Small intestine (tissue), 16 donors: Measurements from ENCODE around the gene MARCHF10. TPM values are rescaled to one million over a fixed set of nuclear protein-coding genes. Genes with fewer than 3 reads are reported as not detected.
"Not testable (repeated sequence)": the region's sequence is repeated elsewhere in the genome, so short reads cannot be mapped to it uniquely, and the experiment has no call there.

ENCODE experiments used
- DNase-seq, 2 donors: peaks; one replicate each; pipeline versions ENCODE4 v3.0.0 to v3.0.0-alpha.2; 2013
- FAIRE-seq: peaks from 2 replicates; lab custom pipeline; 2012; peaks lifted over from hg19 to GRCh38; lab: Jason Lieb, UNC
- H3K27ac ChIP-seq, 3 donors: one replicate each; pipeline ENCODE4 v1.5.1; 2013; ENCODE audit warnings: low read length in 2 of 3, mild to moderate bottlenecking in 2 of 3, control low read depth in 1 of 3, inconsistent platforms in 1 of 3, low read depth in 1 of 3, moderate library complexity in 1 of 3
- H3K27me3 ChIP-seq, 3 donors: one replicate each; pipeline ENCODE4 v1.6.1; 2013; ENCODE audit warnings: low read length in 3 of 3, inconsistent platforms in 1 of 3; ENCODE audit not compliant: control insufficient read depth in 3 of 3, insufficient read depth in 3 of 3
- H3K36me3 ChIP-seq, 3 donors: one replicate each; pipeline ENCODE4 v1.6.1; 2013; ENCODE audit warnings: low read length in 3 of 3, inconsistent platforms in 1 of 3, low read depth in 1 of 3, mild to moderate bottlenecking in 1 of 3, moderate library complexity in 1 of 3; ENCODE audit not compliant: control insufficient read depth in 3 of 3, insufficient read depth in 2 of 3
- H3K4me1 ChIP-seq, 3 donors: one replicate each; pipeline ENCODE4 v1.6.1; 2013; ENCODE audit warnings: low read length in 2 of 3, inconsistent platforms in 1 of 3, low read depth in 1 of 3, mild to moderate bottlenecking in 1 of 3, moderate library complexity in 1 of 3; ENCODE audit not compliant: control insufficient read depth in 3 of 3, insufficient read depth in 2 of 3
- H3K4me3 ChIP-seq, 3 donors: one replicate each; pipeline ENCODE4 v1.5.1; 2013; ENCODE audit warnings: low read length in 3 of 3, control low read depth in 1 of 3, inconsistent platforms in 1 of 3, low read depth in 1 of 3, mild to moderate bottlenecking in 1 of 3, moderate library complexity in 1 of 3
- H3K9me3 ChIP-seq, 2 donors: one replicate each; pipeline ENCODE4 v1.6.1; 2013; ENCODE audit warnings: low read depth in 1 of 2, low read length in 1 of 2; ENCODE audit not compliant: control insufficient read depth in 2 of 2, insufficient read depth in 1 of 2
- WGBS, 3 donors: extraction: QIAGEN DNeasy Blood & Tissue Kit; methylation state at CpG; one replicate each; pipeline ENCODE4 v1.1.7; 2013; 5-methylcytosine and 5-hydroxymethylcytosine counted together
- long read RNA-seq, 10 donors: transcript quantifications; one replicate each; lab custom pipeline, GENCODE V29; 2026
- polyA plus RNA-seq, 4 donors: library from polyadenylated mRNA; stranded (reverse) in 3 of 4; unstranded in 1 of 4; fragments of 200-250 nt in 3 of 4; fragments of 120-200 nt in 1 of 4; gene quantifications; one replicate each; pipeline versions ENCODE4 v1.2.1 to v1.2.3, GENCODE V29; 2013
- donor health status: healthy with polysubstance abuse.
- donor health status: control.
- donor health status: control.
- donor health status: Bipolar disorder and iron deficiency.
- donor health status: healthy.

MARCHF10 gene, protein sequence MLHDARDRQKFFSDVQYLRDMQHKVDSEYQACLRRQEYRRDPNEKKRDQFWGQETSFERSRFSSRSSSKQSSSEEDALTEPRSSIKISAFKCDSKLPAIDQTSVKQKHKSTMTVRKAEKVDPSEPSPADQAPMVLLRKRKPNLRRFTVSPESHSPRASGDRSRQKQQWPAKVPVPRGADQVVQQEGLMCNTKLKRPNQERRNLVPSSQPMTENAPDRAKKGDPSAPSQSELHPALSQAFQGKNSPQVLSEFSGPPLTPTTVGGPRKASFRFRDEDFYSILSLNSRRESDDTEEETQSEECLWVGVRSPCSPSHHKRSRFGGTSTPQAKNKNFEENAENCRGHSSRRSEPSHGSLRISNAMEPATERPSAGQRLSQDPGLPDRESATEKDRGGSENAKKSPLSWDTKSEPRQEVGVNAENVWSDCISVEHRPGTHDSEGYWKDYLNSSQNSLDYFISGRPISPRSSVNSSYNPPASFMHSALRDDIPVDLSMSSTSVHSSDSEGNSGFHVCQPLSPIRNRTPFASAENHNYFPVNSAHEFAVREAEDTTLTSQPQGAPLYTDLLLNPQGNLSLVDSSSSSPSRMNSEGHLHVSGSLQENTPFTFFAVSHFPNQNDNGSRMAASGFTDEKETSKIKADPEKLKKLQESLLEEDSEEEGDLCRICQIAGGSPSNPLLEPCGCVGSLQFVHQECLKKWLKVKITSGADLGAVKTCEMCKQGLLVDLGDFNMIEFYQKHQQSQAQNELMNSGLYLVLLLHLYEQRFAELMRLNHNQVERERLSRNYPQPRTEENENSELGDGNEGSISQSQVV
- polyA plus RNA-seq: under 1 TPM in 2 of 4 donors, not detected in 2; 0.10 to 0.13 TPM
- long read RNA-seq, donor 1: 0 reads
- long read RNA-seq, donor 2: 0 reads
- long read RNA-seq, donor 3: 0 reads
- long read RNA-seq, donor 4: 0 reads
- long read RNA-seq, donor 5: 0 reads
- long read RNA-seq, donor 6: 0 reads
- long read RNA-seq, donor 7: 0 reads
- long read RNA-seq, donor 8: 0 reads
- long read RNA-seq, donor 9: 0 reads
- long read RNA-seq, donor 10: 0 reads

DNA sequence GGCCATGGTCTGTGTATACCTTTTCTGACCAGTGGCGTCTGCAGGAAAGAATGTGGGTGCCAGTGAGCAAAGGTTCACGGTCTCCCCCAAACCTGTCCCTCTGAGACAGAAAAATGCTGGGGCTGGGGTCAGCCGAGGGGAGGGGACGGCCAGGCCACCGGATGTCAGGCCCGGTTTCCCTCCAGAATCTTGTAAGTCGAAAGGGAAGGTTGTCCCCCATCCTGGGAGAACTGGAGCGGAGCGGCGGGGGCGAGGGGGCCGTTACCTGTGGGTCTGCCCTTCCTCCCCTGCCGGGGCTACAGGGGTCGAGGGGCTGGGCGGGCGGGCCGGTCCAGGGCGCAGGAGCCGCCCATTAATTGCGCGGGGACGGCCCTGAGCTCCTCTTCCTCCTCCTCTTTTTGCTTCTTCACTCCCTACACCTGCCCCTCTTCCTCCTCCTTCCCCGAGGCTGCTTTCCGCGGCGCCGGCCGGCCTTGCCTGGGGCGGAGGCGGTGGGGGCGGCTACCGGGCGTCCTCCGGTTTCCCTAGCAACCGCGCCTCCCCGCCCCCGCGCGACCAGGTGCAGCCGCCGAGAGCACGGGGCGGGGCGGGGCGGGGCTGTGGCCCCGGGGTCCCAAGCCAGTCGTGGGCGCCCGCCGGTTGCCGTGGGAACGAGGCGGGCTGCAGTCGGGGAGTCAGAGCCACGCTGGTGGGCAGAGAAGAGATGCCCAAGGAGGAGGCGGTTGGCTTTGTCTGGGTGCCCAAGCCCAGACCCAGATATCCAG is at the start of gene MARCHF10:
Gene MARCHF10, minus strand, starts transcription at position 503 of the 764 bp plus-strand sequence. CDS start 6,579 bp downstream, outside the sequence.
- Histone ChIP-seq H3K36me3 (no peaks in the 10 kb centered on the region), H3K4me3 (no peak within 1 kb of the TSS), H3K27ac (no peak within 1 kb of the TSS), H3K4me1 (peaks cover 0 to 7% (median 0%) of the 10 kb centered on the region in 3 donors), H3K27me3 (peaks cover 0 to 5% (median 5%) of the 10 kb centered on the region in 3 donors), H3K9me3 (peaks cover 0 to 2% of the 10 kb centered on the region in 2 donors)
- FAIRE-seq: no peak
- DNase-seq: peak in 1 of 2 donors; percentile 44
- 4 to 7% (median 6%) methylated on average over 54 to 57 of the region's 57 CpGs for WGBS, 3 donors

DNA sequence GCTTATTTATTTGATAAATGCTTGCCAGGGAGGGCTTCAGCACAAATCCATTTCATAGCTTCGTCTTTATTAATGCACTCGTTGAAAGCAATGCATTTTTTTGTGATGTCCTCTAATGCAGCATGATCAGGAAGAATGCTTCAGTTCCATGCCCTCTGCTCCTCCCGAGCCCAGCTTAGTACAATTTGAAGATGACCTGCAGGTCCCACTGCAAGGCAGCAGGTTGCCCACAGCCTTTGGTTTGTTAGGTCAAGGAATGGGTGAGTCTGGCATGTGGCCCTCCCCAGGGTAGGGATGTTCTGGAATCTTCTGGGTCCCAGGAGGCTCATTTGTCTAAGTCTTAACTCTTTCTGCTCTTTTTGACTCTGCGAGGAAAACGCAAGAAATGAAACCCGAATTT is 49.4 kb upstream of the MARCHF10 start:
- no peaks in the 10 kb centered on the region for H3K4me1 ChIP-seq
- H3K36me3 ChIP-seq: no peaks in the 10 kb centered on the region
- DNase-seq: no peak
- no peak for FAIRE-seq
- 82 to 88% (median 85%) methylated on average over 6 of the region's 6 CpGs for WGBS, 3 donors
- no peak overlapping the region for H3K4me3 ChIP-seq
- H3K9me3 ChIP-seq: no peaks in the 10 kb centered on the region
- no peaks in the 10 kb centered on the region for H3K27me3 ChIP-seq
- H3K27ac ChIP-seq: no peak overlapping the region

DNA sequence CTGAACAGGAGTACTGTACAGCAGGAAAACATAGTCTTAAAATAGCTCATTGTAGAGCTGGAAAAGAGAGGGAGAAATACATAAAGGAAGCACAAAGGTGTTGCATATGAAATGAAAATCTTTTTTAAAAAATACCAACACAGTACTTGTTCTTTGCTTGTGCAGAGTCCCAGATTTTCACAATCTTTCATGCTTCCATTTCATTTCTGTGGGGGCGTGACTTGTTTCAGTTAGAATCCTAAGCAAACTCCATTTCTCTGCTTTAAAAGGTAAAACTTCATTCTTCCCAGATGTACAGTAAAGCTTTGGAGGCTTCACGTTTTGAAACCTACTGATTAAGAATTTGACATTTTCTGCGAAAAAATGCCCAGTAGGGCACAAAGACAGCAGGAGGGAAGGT is 48.5 kb upstream of the MARCHF10 start:
- FAIRE-seq (no peak), DNase-seq (no peak)
- Histone ChIP-seq H3K27ac (no peak overlapping the region), H3K4me3 (no peak overlapping the region), H3K9me3 (no peaks in the 10 kb centered on the region), H3K4me1 (no peaks in the 10 kb centered on the region), H3K36me3 (no peaks in the 10 kb centered on the region), H3K27me3 (no peaks in the 10 kb centered on the region)
- 80 to 88% (median 87%) methylated on average over 3 of the region's 3 CpGs for WGBS, 3 donors

DNA sequence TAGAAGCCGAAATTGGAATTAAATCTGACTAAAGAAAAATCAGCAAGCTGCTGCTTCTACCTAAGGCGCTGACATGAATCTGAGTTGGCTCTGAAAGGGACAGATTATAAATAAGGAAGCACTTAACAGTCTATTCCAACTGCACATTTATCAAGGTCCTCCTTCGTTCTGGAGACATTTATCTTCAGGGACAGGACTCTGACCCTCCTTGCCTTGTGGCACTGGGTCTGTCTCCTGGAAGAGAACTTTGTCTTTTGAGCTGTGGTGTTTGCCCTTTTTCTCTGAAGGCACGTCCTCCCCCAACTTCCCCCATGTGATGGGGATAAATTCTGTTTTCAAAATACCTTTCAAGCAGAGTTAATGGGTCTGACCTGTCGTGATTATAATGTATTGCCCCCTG is 47.0 kb upstream of the MARCHF10 start:
- Histone ChIP-seq H3K4me1 (no peaks in the 10 kb centered on the region), H3K9me3 (no peaks in the 10 kb centered on the region), H3K27ac (no peak overlapping the region), H3K4me3 (no peak overlapping the region), H3K36me3 (no peaks in the 10 kb centered on the region), H3K27me3 (no peaks in the 10 kb centered on the region)
- no peak for FAIRE-seq
- no peak for DNase-seq
- 39 to 60% (median 44%) methylated on average over 5 of the region's 5 CpGs for WGBS, 3 donors

DNA sequence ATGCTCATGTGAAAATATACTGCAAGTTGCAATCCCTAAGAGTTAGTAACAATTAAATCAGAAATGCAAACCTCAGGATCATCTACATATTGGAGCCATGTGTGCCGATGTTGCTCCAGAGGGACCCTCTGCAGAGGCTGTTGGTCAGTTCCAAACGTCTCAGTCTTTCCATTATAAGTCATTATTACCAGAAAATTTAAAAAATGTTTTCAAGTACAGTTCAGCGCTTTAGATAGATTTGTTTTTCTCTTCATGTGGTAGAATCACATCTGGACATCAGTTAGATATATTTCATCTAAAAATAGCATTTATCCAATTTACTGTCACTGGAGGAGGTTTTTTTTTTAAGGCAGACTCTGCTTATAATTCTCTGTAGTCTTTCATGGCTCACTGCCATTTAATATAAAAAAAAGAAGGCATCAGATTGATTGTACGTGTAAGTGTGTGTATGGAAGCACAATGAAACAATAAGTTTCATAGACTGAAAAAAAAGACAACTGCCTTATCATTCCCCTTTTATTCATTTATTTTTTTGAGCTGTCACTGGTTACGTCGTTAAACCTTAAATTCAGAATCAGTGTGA is 46.1 kb upstream of the MARCHF10 start:
- H3K27me3 ChIP-seq: no peaks in the 10 kb centered on the region
- H3K4me3 ChIP-seq: no peak overlapping the region
- H3K4me1 ChIP-seq: no peaks in the 10 kb centered on the region
- no peak for DNase-seq
- WGBS, 3 donors: 68 to 77% (median 74%) methylated on average over 6 of the region's 6 CpGs
- FAIRE-seq: no peak
- no peak overlapping the region for H3K27ac ChIP-seq
- H3K9me3 ChIP-seq: no peaks in the 10 kb centered on the region
- no peaks in the 10 kb centered on the region for H3K36me3 ChIP-seq

DNA sequence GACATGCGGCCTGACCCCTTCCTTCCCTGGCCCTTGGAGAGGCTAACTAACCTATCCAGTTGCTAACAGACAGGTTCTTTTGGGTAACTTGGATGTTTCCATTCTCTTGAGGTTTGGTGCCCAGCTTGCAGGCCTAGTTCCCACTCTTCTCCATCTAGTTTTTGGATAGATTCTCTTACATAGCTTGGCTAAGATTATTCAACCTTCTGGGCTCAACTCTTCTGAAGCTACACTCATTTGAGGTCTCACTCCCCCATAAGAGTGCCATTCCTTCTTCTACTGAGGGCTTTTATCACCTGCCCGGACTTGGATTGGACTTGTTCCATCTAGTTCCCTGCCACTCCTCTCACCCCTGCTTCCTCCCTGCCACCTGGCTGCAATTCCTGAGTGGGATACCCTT is 44.1 kb upstream of the MARCHF10 start:
- no peak overlapping the region for H3K4me3 ChIP-seq
- 61 to 90% (median 66%) methylated on average over 2 of the region's 2 CpGs for WGBS, 3 donors
- H3K27me3 ChIP-seq: no peaks in the 10 kb centered on the region
- no peaks in the 10 kb centered on the region for H3K9me3 ChIP-seq
- H3K4me1 ChIP-seq: no peaks in the 10 kb centered on the region
- no peak for DNase-seq
- H3K27ac ChIP-seq: no peak overlapping the region
- no peaks in the 10 kb centered on the region for H3K36me3 ChIP-seq
- no peak for FAIRE-seq

DNA sequence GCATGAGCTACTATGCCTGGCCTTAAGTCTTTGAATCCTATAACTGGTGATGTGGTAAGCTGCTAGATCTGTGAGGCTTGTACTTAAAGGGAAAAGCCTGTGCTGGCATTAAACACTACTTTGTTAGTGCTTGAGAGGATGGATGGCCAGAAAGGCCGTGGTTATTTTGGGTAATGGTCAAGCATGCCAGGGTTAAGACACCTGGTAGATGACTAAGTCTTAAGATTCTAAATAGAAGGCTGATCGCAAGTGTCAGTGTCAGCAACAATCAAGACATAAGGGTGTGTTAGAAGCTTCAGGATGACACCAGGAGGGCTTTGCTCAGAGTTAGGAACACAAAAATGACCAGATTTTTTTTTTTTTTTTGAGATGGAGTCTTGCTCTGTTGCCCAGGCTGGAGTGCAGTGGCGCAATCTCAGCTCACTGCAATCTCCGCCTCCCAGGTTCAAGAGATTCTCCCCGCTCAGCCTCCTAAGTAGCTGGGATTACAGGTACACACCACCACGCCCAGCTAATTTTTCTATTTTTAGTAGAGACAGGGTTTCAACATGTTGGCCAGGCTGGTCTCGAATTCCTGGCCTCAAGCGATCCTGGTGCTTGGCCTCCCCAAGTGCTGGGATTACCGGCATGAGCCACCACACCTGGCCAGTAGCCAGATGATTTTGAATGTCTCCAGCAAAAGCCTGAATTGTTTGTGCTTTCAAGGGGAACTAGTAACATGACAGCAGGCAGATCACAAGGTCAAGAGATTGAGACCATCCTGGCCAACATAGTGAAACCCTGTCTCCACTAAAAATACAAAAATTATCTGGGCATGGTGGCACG is 41.7 kb upstream of the MARCHF10 start:
- not testable (repeated sequence) for H3K4me3 ChIP-seq, H3K9me3 ChIP-seq, H3K4me1 ChIP-seq, FAIRE-seq, H3K36me3 ChIP-seq, DNase-seq, H3K27me3 ChIP-seq, H3K27ac ChIP-seq
- 88 to 89% (median 88%) methylated on average over 10 of the region's 10 CpGs for WGBS, 3 donors
